Measurements from ENCODE around the gene PNPLA2. TPM values are rescaled to one million over a fixed set of nuclear protein-coding genes. Genes with fewer than 3 reads are reported as not detected.
A peak's percentile ranks its signal among the peaks of the same experiment; 100 is the strongest.

Gene PNPLA2
- total RNA-seq, 4 donors from 2014 or later, result 58.9 to 93.3 (median 91.7) TPM

DNA sequence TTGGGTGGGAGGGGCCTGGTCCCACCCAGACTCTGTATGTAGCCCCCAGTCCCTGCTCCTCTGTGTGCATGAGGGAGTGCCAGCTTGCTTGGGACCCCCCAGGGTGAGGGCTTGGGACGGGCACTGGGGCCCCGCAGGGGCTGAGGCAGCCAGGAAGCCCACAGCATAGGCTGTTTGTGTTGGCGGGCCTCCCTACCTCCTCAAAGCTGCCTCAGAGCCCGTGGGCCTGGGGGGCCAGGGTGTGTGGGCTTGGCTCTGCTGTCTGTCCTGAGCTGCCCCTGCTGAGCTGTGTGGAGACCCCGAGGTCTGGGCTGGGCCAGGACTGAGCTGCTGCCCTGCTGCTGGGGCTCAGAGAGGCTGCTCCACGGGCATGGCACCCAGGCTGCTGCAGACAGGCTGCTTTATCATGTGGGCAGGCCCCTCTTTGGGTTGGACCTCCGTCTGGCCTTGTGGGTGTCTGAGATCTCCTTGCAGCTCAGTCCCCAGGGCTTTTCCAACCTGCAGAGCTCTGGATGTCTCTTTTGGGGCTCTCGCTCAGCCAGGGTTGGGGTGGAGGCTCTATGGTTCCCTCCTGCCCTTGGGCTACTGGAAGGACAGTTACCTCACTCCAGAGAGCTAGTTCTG lies 27.3 kb downstream of the PNPLA2 start:
- H3K27me3 ChIP-seq, result peaks cover 10 to 16% (median 11%) of the 10 kb centered on the region in 3 donors
- in situ Hi-C loops (cut with MboI; ENCODE audit: low sequenced_read_pairs in 4 of 4) (no loop called here), intact Hi-C loops (cut with DNase I; ENCODE audit: low total_unique reads) (loop anchor here (5.0 kb wide), 1 partner anchor 81 kb away; the partner anchor contains the start of gene AP2A2)
- no peaks in the 10 kb centered on the region for H3K36me3 ChIP-seq
- peak overlapping the region; percentile 82 to 97 (median 86) for H3K27ac ChIP-seq
- peaks cover 36 to 43% of the 10 kb centered on the region in 2 donors for H3K4me1 ChIP-seq
- ATAC-seq, result no peak
- H3K4me3 ChIP-seq, result no peak overlapping the region
- TF ChIP-seq POLR2A (IDR thresholded peaks at IDR 0.05), result no peak
- TF ChIP-seq CTCF (IDR thresholded peaks at IDR 0.05 in 4 of 5, conservative IDR thresholded peaks at IDR 0.05 in 1 of 5), result no peak
- no peak for DNase-seq
- no peaks in the 10 kb centered on the region for H3K9me3 ChIP-seq

DNA sequence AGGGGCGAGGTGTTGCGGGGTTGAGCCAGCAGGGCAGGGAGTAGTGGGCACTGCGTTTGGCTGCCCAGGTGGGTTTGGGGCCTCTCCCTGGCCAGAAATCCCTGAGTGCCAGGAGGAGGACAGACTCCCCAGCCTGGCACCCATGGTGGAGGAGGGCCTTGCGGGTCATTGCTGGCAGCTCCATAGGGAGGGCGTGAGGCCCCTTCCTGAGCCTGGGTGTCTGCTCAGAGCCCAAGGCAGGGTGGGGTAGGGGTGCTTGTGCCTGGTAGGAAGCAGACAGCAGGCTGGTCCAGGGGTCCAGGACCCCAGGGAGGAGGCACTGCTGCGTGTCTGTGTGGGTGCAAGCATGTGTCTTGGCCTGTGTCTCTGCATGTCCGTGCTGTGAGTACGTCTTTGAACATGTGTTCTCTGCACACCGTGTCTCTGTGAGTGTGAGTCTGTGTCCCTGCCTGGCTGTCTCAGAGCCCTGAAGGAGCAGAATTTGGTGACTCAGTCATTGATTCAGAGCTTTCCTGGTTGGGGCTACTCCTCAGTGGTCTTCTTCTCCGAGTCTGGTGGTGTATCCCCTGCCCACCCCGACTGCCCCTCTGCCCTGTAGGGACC lies 27.9 kb downstream of the PNPLA2 start:
- Histone ChIP-seq H3K4me3 (no peak overlapping the region), H3K9me3 (no peaks in the 10 kb centered on the region), H3K27ac (peak overlapping the region in 3 of 4 donors; percentile 82 to 97 (median 83)), H3K27me3 (peaks cover 10 to 16% (median 11%) of the 10 kb centered on the region in 3 donors), H3K4me1 (peaks cover 30 to 37% of the 10 kb centered on the region in 2 donors), H3K36me3 (no peaks in the 10 kb centered on the region)
- ATAC-seq (no peak), DNase-seq (no peak)
- in situ Hi-C loops (cut with MboI; ENCODE audit: low sequenced_read_pairs in 4 of 4), result no loop called here
- no peak for TF ChIP-seq CTCF (IDR thresholded peaks at IDR 0.05 in 4 of 5, conservative IDR thresholded peaks at IDR 0.05 in 1 of 5)
- no peak for TF ChIP-seq POLR2A (IDR thresholded peaks at IDR 0.05)
- intact Hi-C loops (cut with DNase I; ENCODE audit: low total_unique reads), result loop anchor here (5.0 kb wide), 1 partner anchor 81 kb away; the partner anchor contains the start of gene AP2A2

DNA sequence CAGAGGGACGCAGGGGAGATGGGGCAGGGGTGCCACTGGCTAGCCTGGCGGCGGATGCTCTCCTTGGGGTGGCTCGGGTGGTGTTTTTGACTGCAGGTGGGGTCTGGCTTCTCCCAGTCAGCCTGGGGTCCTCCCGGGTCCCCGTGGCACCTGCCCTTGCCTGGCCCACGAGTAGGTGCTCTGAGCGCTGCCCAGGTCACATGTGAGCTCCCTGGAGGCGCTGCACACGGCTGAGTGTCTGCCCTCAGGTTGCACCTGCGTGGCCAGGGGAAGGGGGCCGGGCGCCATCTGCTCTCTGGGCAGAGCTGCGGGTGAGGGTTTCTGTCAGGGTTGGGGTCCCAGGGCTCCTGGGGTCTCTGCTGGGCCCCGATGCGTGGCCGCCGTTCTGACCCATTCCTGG lies 29.2 kb downstream of the PNPLA2 start:
- peaks cover 29 to 34% of the 10 kb centered on the region in 2 donors for H3K4me1 ChIP-seq
- intact Hi-C loops (cut with DNase I; ENCODE audit: low total_unique reads), result loop anchor here (1.0 to 5.0 kb wide), 2 partner anchors 79 to 203 kb away; partner anchors contain the start of gene AP2A2

GRCh38 chr11:848380-848931 lies 29.7 kb downstream of the PNPLA2 start:
- H3K27me3 ChIP-seq, result peaks cover 10 to 16% (median 11%) of the 10 kb centered on the region in 3 donors
- H3K27ac ChIP-seq, result no peak overlapping the region
- intact Hi-C loops (cut with DNase I; ENCODE audit: low total_unique reads) (loop anchor here (1.0 to 5.0 kb wide), 2 partner anchors 79 to 203 kb away; partner anchors contain the start of gene AP2A2), in situ Hi-C loops (cut with MboI; ENCODE audit: low sequenced_read_pairs in 4 of 4) (no loop called here)
- ATAC-seq, result no peak
- no peaks in the 10 kb centered on the region for H3K36me3 ChIP-seq
- DNase-seq, result no peak
- TF ChIP-seq CTCF (IDR thresholded peaks at IDR 0.05 in 4 of 5, conservative IDR thresholded peaks at IDR 0.05 in 1 of 5), result peak; percentile 71 to 91 (median 85)
- no peak for TF ChIP-seq POLR2A (IDR thresholded peaks at IDR 0.05)
- no peak overlapping the region for H3K4me3 ChIP-seq
- H3K4me1 ChIP-seq, result peaks cover 29 to 32% of the 10 kb centered on the region in 2 donors
- H3K9me3 ChIP-seq, result no peaks in the 10 kb centered on the region

More for the DNA sequence above, 29.2 kb downstream of the PNPLA2 start:
- no peak for TF ChIP-seq POLR2A (IDR thresholded peaks at IDR 0.05)
- TF ChIP-seq CTCF (IDR thresholded peaks at IDR 0.05 in 4 of 5, conservative IDR thresholded peaks at IDR 0.05 in 1 of 5), result no peak
- in situ Hi-C loops (cut with MboI; ENCODE audit: low sequenced_read_pairs in 4 of 4), result no loop called here
- DNase-seq (no peak), ATAC-seq (no peak)
- H3K36me3 ChIP-seq, result no peaks in the 10 kb centered on the region
- no peaks in the 10 kb centered on the region for H3K9me3 ChIP-seq
- peaks cover 10 to 16% (median 11%) of the 10 kb centered on the region in 3 donors for H3K27me3 ChIP-seq
- H3K27ac ChIP-seq, result no peak overlapping the region
- H3K4me3 ChIP-seq, result no peak overlapping the region

Measured in gastrocnemius medialis (tissue), 4 donors.